Bone marrow (tissue), 2 donors: ENCODE measurements around the gene THAP6.
"Not testable (repeated sequence)": the region's sequence is repeated elsewhere in the genome, so short reads cannot be mapped to it uniquely, and the experiment has no call there.

Source experiments
- DNase-seq, 2 donors: peaks; one replicate each; lab custom pipeline; 2025; lab: John Stamatoyannopoulos, UW

Gene THAP6, protein sequence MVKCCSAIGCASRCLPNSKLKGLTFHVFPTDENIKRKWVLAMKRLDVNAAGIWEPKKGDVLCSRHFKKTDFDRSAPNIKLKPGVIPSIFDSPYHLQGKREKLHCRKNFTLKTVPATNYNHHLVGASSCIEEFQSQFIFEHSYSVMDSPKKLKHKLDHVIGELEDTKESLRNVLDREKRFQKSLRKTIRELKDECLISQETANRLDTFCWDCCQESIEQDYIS

DNA sequence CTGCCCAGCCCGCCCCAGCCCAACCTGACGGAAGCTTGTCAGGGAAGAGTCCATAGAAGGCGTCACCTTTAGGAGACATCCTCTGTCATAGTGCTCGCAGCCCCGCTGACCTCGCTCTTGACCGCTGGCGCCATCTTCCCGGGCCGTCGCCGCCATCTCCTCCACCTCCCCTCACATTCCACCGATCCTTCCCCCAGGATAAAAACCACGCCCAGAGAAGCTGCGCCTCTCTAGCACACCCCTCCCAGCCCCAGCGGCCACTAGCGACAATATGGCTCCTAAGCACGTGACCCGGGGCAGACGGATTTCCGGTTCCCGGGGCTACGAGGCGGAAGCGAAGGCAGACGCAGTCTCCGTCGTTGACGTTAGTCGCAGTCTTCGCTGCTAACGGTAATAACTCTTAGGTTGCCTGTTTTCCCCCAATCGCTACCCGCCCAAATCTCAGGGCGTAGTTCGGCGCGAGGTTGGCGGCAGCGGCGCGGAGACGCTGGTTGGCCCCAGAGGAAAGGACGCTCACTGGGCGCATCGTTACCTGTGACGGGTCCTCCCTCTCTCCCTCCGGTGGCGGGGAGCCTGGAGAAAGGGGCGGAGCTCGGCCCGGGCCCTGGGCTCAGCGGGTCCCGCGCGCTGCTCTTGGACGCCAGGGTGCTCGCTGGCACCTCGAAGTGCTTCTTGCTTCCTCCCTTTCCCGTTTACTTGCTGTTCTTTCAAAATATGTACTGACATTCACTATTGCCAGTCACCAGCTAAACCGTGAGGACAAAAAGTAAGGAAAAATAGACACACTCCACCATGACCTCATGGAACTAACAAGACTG, at the start of gene THAP6, which contains the start of gene RCHY1:
Gene THAP6, plus strand, starts transcription at position 343 of the 818 bp plus-strand sequence. CDS start 980 bp downstream, outside the sequence.
Gene RCHY1, minus strand, starts transcription at position 273 of the 818 bp plus-strand sequence. Its CDS starts 117 bp downstream, at position 156.
- peak; percentile 85 to 97 for DNase-seq

DNA sequence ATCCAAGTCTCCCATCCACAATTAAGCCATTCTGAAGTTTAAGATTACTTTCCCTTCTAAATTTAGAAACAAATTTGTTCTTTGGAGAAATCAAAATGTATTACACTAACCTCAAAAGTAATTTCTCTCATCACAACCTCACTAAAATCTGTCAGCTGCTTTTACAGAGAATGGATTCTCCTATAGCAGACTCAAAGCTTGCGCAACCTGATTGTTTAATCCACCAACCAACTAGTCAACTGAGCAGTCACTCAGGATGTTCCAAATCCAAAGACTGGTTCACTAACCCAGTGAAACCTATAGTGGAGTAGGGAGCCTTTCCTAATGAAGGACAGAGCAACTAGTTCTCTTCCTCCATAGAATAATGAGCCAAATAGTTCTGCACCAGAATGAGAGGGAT, 44.4 kb upstream of the THAP6 start:
- DNase-seq: no peak

DNA sequence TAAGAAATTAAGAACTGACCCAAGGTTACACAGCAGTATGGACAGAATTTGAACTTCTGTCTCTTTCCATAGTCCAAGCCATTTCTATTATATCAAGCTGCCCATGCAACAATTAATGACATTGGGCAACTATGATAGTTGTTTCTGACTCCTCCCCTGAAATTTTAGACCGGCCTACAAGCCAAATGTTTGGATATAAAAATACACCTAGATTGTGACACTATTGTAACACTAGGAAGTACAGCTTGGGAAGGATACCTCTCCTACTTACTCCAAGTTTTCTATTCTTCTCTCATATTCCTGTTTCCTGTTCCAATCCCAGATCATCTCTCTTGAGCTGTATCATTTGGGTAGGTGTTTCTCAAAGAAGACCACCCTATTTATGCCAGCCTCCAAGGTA, 43.5 kb upstream of the THAP6 start:
- no peak for DNase-seq

DNA sequence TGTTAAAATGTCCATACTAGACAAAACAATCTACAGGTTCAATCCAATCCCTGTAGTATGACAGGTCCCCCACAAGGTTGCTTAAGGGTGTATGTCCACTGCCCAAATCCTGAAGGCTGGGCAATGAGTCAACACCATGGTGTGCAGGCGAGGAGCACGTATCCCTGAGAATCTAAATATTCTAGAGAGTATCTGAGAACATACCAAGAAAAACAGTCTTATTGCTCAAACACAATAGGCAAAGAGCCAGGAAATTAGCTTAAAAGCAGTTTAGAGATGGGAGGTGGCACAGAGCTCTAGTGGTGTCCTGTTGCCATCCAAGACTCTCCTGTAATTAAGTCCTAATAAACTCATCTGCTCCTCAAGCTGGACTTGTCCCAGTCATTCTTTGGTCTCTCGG, 37.1 kb upstream of the THAP6 start:
- no peak for DNase-seq

DNA sequence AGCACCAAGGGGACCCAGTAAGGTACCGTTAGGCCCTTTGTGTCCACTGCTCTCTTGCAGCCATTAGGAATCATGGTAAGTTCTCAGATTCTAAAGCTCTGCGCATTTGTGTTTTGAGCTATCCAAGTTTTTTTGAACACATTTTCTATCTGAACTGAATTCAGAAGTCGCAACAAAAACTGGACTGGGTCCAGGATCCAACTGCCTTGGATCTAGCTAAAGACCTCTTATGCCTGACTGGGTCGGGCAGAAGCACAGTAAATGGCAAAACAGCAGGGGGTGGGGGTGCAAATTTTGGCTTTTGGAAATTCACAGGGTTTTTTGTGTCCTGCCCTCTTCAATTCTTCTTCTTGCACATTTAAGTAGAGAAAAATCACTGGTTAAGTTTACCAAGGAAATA, 30.1 kb upstream of the THAP6 start:
- DNase-seq: no peak

DNA sequence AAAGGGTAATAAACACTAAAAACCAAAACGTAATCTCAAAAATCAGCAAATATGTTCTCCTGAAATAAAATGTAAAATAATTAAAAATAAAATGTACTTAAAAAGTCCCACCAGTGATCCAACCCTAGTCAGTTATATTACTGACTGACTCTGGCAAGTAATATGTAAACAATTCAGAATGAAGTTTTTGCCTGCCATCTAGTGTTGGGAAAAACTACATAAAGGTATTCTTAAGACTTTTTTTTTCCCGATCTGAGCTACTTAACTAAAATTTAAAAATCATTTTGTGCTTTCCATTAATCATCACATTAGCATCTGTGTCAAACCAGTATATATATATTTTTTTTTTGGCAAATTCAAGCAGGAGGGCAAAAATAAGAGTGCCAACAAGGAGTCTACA, 24.1 kb upstream of the THAP6 start:
- DNase-seq: no peak

DNA sequence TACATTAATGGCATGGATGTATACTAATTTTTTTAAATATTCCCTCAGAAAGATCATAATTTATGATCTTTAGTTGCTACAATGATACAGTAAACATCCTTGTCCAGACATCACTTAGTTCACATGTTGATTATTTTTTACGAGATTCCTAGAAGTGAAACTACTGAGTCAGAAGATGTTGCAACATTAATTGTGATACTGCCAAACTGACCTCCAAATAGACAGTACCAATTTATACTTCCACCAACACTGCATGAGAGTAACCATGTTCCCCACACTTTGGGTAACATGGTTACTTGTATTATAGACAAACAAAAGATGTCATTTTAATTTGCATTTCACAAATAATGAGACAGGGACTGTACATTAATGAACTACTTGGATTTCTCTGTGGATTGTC, 19.7 kb upstream of the THAP6 start:
- no peak for DNase-seq

DNA sequence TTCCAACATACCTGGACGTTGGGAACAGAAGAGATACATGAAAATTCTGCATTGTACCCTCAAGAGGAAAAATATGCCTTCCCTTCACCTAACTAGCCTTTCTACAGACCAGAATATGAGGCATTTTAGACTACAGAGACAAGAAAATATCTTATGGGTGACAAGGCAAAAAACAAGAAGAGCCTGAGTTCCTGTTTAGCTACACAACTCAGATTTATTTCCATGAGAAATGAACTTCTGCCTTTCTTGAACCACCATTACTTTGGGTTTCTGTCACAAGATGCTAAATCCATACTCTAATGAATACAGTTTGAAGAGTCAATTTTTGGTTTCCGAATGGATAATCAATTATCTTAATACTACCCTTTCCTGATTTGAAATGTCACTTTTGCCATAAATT, 18.8 kb upstream of the THAP6 start:
- DNase-seq: no peak

DNA sequence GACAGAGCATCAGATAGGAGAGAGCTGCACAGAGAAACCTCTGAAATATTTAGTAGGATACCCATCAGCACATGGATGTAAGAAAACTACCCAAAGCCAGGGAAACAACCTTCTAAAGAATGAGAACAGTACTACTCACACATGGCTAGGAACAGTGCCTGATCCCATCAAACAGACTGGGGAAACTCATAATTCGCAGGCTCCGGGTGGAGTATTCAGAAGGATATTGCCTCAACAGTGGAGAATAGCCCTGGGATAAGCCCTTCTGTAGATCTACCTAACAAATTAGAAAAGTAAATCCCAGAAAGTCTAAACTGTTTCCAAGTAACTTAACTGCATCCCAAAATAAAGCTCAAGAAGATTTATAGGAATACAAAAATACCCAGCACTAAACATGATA, 17.9 kb upstream of the THAP6 start:
- no peak for DNase-seq

DNA sequence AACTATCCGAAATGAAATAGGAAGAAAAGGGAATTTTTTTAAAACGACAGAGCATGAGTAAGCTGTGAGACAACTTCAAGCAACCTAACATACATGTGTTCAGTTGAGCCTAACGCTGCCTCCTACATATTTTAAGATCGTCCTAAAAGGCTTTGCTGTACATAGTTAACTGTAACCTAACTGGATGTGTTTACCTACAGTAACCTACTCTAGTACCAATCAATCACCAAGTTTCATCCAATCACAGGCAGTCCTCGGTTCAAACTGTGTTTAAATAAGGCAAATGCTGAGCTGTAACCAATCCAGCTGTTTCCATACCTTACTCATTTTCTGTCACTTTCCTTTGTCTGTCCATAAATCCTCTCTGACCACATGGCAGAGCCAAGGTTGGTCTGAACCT, 17.1 kb upstream of the THAP6 start:
- DNase-seq: no peak

DNA sequence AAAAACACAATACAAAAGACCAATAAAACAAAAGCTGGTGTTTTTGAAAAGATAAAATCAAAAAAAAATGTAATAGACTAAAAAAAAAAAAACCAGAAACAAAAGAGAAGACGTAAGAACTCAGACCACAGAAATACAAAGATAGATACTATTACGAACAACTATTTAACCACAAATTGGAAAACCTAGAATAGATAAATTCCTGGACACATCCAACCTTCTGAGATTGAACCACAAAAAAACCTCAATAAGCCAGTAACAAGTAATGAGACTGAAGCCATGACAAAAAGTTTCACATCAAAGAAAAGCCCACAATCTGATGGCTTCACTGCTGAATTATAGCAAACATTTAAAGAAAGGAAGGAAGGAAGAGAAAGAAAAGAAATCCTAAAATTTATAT, 16.2 kb upstream of the THAP6 start:
- DNase-seq: no peak

DNA sequence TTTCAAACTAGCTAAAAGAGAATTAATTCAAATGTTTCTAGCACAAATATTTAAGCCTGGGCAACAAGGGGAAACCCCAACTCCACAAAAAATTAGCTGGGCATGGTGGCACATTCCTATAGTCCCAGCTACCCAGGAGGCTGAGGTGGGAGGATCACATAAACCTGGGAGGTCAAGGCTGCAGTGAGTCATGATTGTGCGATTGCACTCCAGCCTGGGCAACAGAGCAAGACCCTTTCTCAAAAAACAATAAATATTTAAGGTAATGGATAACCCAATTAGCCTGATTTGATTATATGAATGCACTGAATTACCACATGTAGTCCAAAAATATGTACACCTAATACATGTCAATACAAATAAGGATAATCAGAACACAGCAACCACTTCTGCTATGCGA, 14.4 kb upstream of the THAP6 start:
- DNase-seq: no peak

DNA sequence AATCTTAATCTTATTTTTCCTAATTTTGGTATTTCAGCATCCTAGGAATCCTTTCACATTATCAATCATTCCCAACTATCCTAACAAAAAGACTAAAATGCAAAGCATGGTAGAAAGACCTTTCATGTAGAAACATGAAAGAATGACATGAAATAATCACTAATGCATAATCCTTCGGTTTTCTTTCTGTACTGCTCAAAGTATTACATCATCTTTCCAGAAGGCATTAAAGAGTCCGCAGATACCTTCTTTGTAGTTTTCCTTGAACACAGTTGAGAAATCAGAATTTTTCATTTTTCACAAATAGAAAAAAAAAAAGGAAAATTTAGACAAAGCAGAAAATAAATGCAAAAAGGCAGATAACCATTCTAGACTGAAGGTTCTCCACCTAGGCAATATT, 11.6 kb upstream of the THAP6 start:
- no peak for DNase-seq

DNA sequence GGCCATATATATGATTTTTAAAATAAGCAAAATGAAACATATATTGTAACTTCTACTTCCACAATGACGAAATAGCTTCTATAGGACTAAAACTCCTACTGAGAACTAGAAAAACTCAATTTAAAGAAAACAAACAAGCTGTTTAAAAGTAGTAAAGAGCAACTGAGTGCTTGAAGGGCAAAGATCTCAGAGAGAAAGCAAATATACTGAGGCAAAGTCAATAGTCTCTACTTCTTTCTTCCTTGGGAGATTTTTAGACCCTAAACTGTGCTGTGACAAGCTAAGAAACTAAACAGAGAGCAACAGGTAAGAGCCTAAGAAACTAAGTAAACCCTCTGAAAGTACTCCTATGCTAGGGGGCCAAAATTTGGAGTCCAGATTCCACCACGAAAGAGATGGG, 8.6 kb upstream of the THAP6 start:
- DNase-seq: no peak

DNA sequence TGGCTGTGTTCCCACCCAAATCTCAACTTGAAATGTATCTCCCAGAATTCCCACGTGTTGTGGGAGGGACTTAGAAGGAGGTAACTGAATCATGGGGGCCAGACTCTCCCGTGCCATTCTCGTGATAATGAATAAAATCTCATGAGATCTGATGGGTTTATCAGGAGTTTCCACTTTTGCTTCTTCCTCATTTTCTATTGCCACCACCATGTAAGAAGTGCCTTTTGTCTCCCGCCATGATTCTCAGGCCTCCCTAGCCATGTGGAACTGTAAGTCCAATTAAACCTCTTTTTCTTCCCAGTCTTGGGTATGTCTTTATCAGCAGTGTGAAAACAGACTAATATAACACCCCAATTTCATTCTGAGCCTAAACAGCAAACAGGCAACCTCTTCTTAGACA, 4.7 kb upstream of the THAP6 start:
- DNase-seq: not testable (repeated sequence)

DNA sequence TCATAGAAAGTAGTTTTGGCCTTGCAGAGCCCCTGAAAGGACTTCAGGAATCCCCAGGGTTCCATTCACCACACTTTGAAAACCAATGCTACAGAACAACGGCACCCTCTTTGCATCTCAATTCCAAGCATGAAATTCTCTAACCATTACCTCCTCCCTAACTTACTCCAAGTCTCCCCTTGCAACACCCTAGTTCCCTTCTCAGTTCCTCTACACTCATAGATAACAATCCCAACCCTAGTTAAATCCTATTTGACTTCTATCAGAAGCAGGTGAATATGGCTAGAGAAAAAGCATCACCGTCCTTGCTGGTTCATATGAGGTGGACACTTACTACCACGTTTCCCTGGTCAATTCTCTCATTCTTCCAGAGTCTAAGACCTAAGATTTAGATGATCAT, 2.4 kb upstream of the THAP6 start:
- DNase-seq: no peak

DNA sequence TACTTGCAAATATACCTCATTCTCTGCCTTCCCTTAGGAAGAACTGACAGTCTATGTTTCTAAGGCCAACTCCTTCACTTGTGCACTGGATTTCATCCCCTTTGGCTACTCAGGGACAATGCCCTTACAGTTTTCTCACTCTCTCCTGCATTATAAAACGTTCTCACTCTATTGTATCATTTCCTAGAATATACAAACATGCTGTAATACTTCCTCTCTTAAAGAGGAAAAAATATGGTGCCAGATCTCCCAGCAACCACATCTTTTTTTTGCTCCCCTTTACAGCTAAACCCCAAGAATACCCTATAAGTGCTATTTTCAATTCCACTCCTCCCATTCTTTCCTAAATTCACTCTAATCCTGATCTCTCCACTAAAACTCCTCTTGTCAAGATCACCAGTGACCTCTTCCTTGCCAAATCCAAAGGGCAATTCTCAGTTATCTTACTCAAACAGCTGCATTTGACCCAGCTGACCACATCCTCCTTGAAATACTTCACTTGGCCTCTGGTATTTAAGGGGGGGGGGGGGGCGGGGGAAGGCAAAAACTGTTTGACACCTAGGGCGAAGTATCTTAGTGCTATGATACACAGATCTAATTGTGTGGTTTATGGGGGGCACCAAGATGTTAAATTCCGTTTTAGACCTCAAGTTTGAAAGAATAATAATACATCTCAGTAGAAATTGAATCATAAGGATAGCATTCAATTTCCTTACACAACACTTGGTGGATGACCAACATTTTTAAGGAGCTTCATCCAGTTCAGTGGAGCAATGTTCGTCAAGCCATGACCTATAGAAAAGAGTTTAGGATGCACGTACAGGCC, 1.7 kb upstream of the THAP6 start:
- DNase-seq: no peak

DNA sequence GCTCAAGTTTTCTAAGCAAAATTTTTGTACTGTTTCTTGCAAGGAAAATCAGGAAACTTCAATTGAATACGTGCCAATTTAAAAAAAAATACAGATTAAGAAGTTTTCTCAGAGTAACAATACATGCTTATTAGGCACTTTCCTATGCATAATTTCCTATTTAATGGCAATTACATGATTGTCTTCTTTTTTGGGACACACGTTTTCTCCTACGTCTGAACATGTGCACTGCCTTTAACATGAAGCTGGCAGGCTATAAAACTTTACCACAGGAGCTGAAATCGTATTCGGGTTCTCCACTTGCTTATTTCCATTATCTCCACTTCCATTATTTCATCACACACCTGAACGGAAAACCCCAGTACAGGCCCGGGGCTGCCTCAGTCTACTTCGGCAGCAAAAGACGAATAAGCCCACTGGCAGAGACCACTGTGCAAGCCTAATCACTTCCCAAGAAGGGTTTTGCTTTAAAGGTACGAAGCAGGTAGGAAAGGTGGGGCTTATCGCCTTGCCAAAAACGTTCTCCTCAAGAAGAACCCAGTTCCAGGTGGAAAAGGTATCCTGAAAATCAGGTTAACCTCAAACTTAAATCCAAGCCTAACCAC, 645 bp upstream of the THAP6 start:
- DNase-seq: no peak

DNA sequence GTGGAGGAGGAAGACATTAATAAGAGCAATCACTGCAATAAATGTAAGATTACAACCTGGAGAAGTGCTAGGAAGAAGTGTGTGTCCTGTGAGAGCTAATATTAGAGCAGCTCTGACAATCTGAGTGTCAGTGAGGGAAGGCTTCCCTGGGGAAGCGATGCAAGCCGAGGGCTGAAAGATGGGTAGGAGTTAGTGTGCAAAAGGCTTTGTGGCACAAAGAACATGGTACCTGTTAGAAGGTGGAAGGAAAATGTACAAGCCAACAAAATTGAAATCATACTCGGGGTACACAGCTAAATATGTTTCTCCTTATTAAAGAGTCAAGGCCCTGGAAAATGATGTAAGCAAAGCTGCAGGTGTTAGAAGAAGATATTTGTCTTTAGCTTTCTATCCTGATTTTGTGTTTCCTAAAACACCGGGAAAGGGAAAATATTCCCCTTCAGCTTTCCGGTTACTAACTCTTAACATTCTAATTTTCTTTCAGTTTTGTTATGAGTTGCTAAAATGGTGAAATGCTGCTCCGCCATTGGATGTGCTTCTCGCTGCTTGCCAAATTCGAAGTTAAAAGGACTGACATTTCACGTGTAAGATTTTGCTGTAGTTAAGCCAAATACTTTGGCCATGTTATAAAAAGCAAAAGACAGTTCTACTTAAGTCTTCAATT, 808 bp downstream of the THAP6 start:
- no peak for DNase-seq

DNA sequence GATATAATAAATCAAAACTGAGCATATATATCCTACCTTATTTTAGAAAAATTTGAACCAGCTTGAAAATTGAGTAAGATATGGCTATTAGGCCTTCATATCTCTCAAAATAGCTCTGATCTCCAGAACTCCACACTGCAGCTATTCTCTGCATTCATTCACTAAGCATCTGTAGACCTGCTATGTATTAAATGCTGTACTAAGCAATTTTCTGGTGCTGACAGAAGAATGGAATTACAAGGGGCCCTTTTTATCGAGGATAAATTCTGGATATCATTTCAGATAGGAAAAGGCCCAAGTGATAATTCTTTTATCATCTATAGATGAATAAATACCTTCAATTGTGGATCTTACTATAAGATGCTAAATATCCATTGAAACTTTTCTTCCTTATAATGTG, 1.9 kb downstream of the THAP6 start:
- no peak for DNase-seq

DNA sequence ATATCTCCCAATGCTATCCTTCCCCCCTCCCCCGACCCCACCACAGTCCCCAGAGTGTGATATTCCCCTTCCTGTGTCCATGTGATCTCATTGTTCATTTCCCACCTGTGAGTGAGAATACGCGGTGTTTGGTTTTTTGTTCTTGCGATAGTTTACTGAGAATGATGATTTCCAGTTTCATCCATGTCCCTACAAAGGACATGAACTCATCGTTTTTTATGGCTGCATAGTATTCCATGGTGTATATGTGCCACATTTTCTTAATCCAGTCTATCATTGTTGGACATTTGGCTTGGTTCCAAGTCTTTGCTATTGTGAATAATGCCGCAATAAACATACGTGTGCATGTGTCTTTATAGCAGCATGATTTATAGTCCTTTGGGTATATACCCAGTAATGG, 5.2 kb downstream of the THAP6 start:
- DNase-seq: not testable (repeated sequence)

DNA sequence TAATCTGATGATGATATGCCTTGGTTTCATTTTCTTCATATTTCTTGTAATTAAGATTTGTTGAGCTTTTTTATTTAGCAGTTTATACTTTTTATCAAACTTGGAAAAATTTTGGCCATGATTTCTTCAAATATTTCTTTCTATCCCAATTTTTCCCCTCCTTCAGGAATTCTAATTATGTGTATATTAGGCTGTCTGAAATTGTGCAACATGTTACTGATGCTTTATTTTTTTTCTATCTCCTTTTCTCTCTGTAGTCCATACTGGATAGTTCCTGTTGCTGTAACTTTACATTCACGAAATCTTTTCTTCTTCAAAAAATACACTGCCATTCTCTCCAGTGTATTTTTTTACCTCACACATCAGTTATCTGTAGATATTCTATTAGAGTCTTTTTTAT, 10.8 kb downstream of the THAP6 start:
- no peak for DNase-seq
